SH-SY5Y (cell line): ENCODE measurements around the gene SIDT2.

Experiments used
- GATA2 ChIP-seq: IDR thresholded peaks from 2 replicates; pipeline ENCODE4 v1.6.1; 2011; ENCODE audit warnings: mild to moderate bottlenecking, low read depth, low read length
- GATA3 ChIP-seq: IDR thresholded peaks from 2 replicates; pipeline ENCODE4 v1.6.1; 2011; ENCODE audit warnings: low read depth, mild to moderate bottlenecking, low read length, moderate library complexity

GRCh38 chr11:117144477-117145392 is 33.8 kb upstream of the SIDT2 start:
- no peak; the same call in 1 of the 2 replicates for TF ChIP-seq GATA2
- no peak for TF ChIP-seq GATA3
